HCT116 (cell line): ENCODE results near the gene HEXA. TPM values are rescaled to one million over a fixed set of nuclear protein-coding genes. Genes with fewer than 3 reads are reported as not detected.

Source experiments
- ATAC-seq: fragments of 200-7000 bp; cut with Tn5 transposase; 2 replicates; pipeline ENCODE4 v1.9.1; 2020; ENCODE audit warnings: mild to moderate bottlenecking, moderate library complexity
- BruUV-seq: library from RNA; stranded (reverse); fragments of 400-500 nt; replicated peaks from 2 replicates; lab custom pipeline; 2021; lab: Mats Ljungman, UMichigan
- CTCF ChIA-PET: fragments of 300-600 bp; sonication (Branson Sonifier 250); formaldehyde crosslinking; loops from one replicate; lab custom pipeline; 2021; ENCODE audit warnings: antibody characterized with exemption; lab: Charles Lee
- POLR2A ChIA-PET: fragments of 300-600, 350-600 bp; sonication (Branson Sonifier 250); formaldehyde crosslinking; loops from one replicate; lab custom pipeline; 2021; ENCODE audit warnings: antibody characterized with exemption; lab: Charles Lee
- RAD21 ChIA-PET, 2 experiments: fragments of 300-600 bp; sonication (Branson Sonifier 250); formaldehyde crosslinking; loops; one replicate each; lab custom pipeline; 2023; ENCODE audit warnings: low total read pairs in 2 of 2; ENCODE audit not compliant: uncharacterized antibody in 2 of 2, unreplicated experiment in 2 of 2, low non-redundant PET in 1 of 2; lab: Charles Lee
- DNase-seq: peaks from one replicate; pipeline ENCODE4 v3.0.0-alpha.2; 2010; ENCODE audit warnings: low read depth, low spot score
- H2AFZ ChIP-seq: fragments of 200-600 bp; shearing (Covaris generic), sonication (generic); 2 replicates; pipeline ENCODE4 v1.6.1; 2017; ENCODE audit warnings: low read depth, mixed run types, mixed read lengths, antibody characterized with exemption, low read length; ENCODE audit not compliant: poor library complexity, severe bottlenecking
- H3K27ac ChIP-seq: 2 replicates; pipeline ENCODE4 v1.5.1; 2012; ENCODE audit warnings: low read depth, low read length
- H3K27me3 ChIP-seq: fragments of 200-600 bp; sonication (generic); 2 replicates; pipeline ENCODE4 v1.6.1; 2016; ENCODE audit warnings: mixed run types, low read length, mixed read lengths; ENCODE audit not compliant: insufficient read depth
- H3K36me3 ChIP-seq, 2 experiments: fragments of 200-500 bp in 1 of 2; fragments of 200-600 bp in 1 of 2; sonication (Bioruptor generic) in 1 of 2; sonication (generic) in 1 of 2; 2 replicates each; pipeline versions ENCODE4 v1.5.1 to v1.6.1; 2014 to 2016; ENCODE audit warnings: low read length in 2 of 2, inconsistent platforms in 1 of 2, mixed read lengths in 1 of 2, mixed run types in 1 of 2; ENCODE audit not compliant: insufficient read depth in 2 of 2, control insufficient read depth in 1 of 2
- H3K4me1 ChIP-seq, 2 experiments: fragments of 200-600 bp in 1 of 2; sonication (generic) in 1 of 2; 2 replicates each; pipeline versions ENCODE4 v1.5.1 to v1.6.1; 2012 to 2017; ENCODE audit warnings: low read length in 2 of 2, inconsistent platforms in 1 of 2, mild to moderate bottlenecking in 1 of 2, mixed read lengths in 1 of 2, mixed run types in 1 of 2, moderate library complexity in 1 of 2; ENCODE audit not compliant: insufficient read depth in 2 of 2, control insufficient read depth in 1 of 2
- H3K4me2 ChIP-seq: fragments of 200-600 bp; sonication (generic); 2 replicates; pipeline ENCODE4 v1.6.1; 2017; ENCODE audit warnings: mixed run types, low read length, mixed read lengths
- H3K4me3 ChIP-seq, 2 experiments: fragments of 200-600 bp in 1 of 2; sonication (generic) in 1 of 2; replicated peaks in 1 of 2; 2 replicates each; pipeline ENCODE4 v1.5.1; 2011 to 2016; ENCODE audit warnings: low read length in 2 of 2, control low read depth in 1 of 2, low read depth in 1 of 2, mild to moderate bottlenecking in 1 of 2, mixed read lengths in 1 of 2, mixed run types in 1 of 2
- H3K79me2 ChIP-seq: fragments of 200-600 bp; sonication (generic); 2 replicates; pipeline ENCODE4 v1.6.1; 2017; ENCODE audit warnings: mild to moderate bottlenecking, mixed run types, low read length, moderate library complexity, mixed read lengths; ENCODE audit not compliant: insufficient read depth
- H3K9ac ChIP-seq: fragments of 200-600 bp; sonication (generic); 2 replicates; pipeline ENCODE4 v1.6.1; 2016; ENCODE audit warnings: low read length, mixed read lengths
- H3K9me2 ChIP-seq: fragments of 200-600 bp; sonication (generic), shearing (Covaris generic); 2 replicates; pipeline ENCODE4 v1.6.1; 2017; ENCODE audit warnings: mixed run types, mild to moderate bottlenecking, moderate library complexity; ENCODE audit not compliant: insufficient read depth
- H3K9me3 ChIP-seq, 2 experiments: fragments of 200-500 bp in 1 of 2; fragments of 200-600 bp in 1 of 2; sonication (Bioruptor generic) in 1 of 2; sonication (generic) in 1 of 2; 2 replicates each; pipeline ENCODE4 v1.6.1; 2014 to 2017; ENCODE audit warnings: low read length in 2 of 2, mixed read lengths in 2 of 2, inconsistent platforms in 1 of 2, low read depth in 1 of 2, mild to moderate bottlenecking in 1 of 2, mixed run types in 1 of 2, moderate library complexity in 1 of 2; ENCODE audit not compliant: control insufficient read depth in 1 of 2, insufficient read depth in 1 of 2
- H4K20me1 ChIP-seq: fragments of 200-600 bp; sonication (generic), shearing (Covaris generic); 2 replicates; pipeline ENCODE4 v1.6.1; 2017; ENCODE audit warnings: mixed run types, mild to moderate bottlenecking, moderate library complexity; ENCODE audit not compliant: insufficient read depth
- ATF3 ChIP-seq: IDR thresholded peaks from 2 replicates; pipeline ENCODE4 v1.6.1; 2012
- CBX3 ChIP-seq: IDR thresholded peaks from 2 replicates; pipeline ENCODE4 v1.6.1; 2012; ENCODE audit warnings: low read depth
- CEBPB ChIP-seq: IDR thresholded peaks from 2 replicates; pipeline ENCODE4 v1.6.1; 2012; ENCODE audit warnings: low read depth
- EGR1 ChIP-seq: IDR thresholded peaks from 2 replicates; pipeline ENCODE4 v1.6.1; 2012; ENCODE audit warnings: low read depth
- EZH2 ChIP-seq: fragments of 200-600 bp; sonication (generic); IDR thresholded peaks from 2 replicates; pipeline ENCODE4 v1.6.1; 2017; ENCODE audit warnings: antibody characterized with exemption, mixed run types
- EZH2phosphoT487 ChIP-seq: fragments of 200-600 bp; IDR thresholded peaks from 2 replicates; pipeline ENCODE4 v1.6.1; 2018; ENCODE audit warnings: antibody characterized with exemption, borderline replicate concordance
- FOSL1 ChIP-seq: IDR thresholded peaks from 2 replicates; pipeline ENCODE4 v1.6.1; 2012; ENCODE audit warnings: low read depth
- JUND ChIP-seq: IDR thresholded peaks from 2 replicates; pipeline ENCODE4 v1.6.1; 2012
- MAX ChIP-seq: IDR thresholded peaks from 2 replicates; pipeline ENCODE4 v1.6.1; 2012
- POLR2A ChIP-seq: IDR thresholded peaks from 2 replicates; pipeline ENCODE4 v1.7.0; 2011; ENCODE audit warnings: borderline replicate concordance; ENCODE audit not compliant: insufficient read depth, insufficient read length; ENCODE audit errors: extremely low read depth
- POLR2AphosphoS5 ChIP-seq: IDR thresholded peaks from 2 replicates; pipeline ENCODE4 v1.6.1; 2011; ENCODE audit warnings: mild to moderate bottlenecking, low read depth, low read length, moderate library complexity
- RAD21 ChIP-seq: IDR thresholded peaks from 2 replicates; pipeline ENCODE4 v1.6.1; 2012; ENCODE audit warnings: low read depth, mild to moderate bottlenecking
- SP1 ChIP-seq: IDR thresholded peaks from 2 replicates; pipeline ENCODE4 v1.6.1; 2012; ENCODE audit warnings: low read depth
- SRF ChIP-seq: IDR thresholded peaks from 2 replicates; pipeline ENCODE4 v1.6.1; 2012; ENCODE audit warnings: low read depth
- TCF7L2 ChIP-seq: IDR thresholded peaks from 2 replicates; pipeline ENCODE4 v1.7.0; 2011; ENCODE audit warnings: borderline replicate concordance, inconsistent platforms; ENCODE audit not compliant: insufficient read depth, insufficient read length; ENCODE audit errors: extremely low read depth
- YY1 ChIP-seq: IDR thresholded peaks from 2 replicates; pipeline ENCODE4 v1.6.1; 2011; ENCODE audit warnings: low read length, low read depth, moderate library complexity, mild to moderate bottlenecking; ENCODE audit not compliant: insufficient replicate concordance; ENCODE audit errors: extremely low read depth
- ZBTB33 ChIP-seq: IDR thresholded peaks from 2 replicates; pipeline ENCODE4 v1.6.1; 2011; ENCODE audit warnings: mild to moderate bottlenecking, low read length, moderate library complexity; ENCODE audit not compliant: insufficient replicate concordance; ENCODE audit errors: extremely low read depth
- ZFX ChIP-seq: fragments of 450-650 bp; IDR thresholded peaks from 2 replicates; pipeline ENCODE4 v1.6.1; 2017
- ZNF274 ChIP-seq: fragments of 200-500 bp; sonication (Bioruptor generic); IDR thresholded peaks from 2 replicates; pipeline ENCODE4 v1.6.1; 2014; ENCODE audit warnings: mild to moderate bottlenecking, low read depth, low read length, inconsistent platforms
- intact Hi-C: fragments of 100-400 bp; cut with micrococcal nuclease; formaldehyde crosslinking; loops from 2 replicates; pipeline ENCODE4 v1.10.0; 2022
- total RNA-seq: library from RNA; stranded (reverse); gene quantifications from one replicate; pipeline ENCODE4 v1.2.1, GENCODE V29; 2021; ENCODE audit not compliant: unreplicated experiment

Gene HEXA
- total RNA-seq, 1 experiment from 2014 or later, result 57.1 TPM

DNA sequence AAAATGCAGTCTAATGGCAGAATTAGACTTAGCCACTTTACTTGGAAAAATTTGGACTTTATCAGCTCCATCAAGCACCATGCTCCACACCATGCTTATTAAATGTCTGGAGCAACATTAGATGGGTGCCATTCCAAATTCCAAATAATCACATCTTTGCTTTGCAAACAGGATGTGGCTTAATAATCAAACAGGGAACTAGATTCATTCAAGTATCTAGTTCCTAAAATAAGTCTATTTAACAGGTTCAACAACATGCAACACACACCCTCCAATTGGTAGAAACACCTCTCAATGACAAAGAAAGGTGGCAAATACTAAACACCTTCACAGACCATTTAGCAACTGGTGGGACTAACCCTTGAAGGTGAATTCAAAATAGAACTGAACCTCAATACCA, 3.5 kb downstream of the HEXA start:
- Histone ChIP-seq H3K4me2 (no peak overlapping the region), H3K27me3 (no peaks in the 10 kb centered on the region), H4K20me1 (no peaks in the 10 kb centered on the region), H3K9me3 (no peaks in the 10 kb centered on the region), H3K9me2 (no peaks in the 10 kb centered on the region), H3K79me2 (peaks cover 51% of the 10 kb centered on the region), H3K36me3 (no peaks in the 10 kb centered on the region; a peak in 1 of 4 replicates), H2AFZ (no peak overlapping the region), H3K4me3 (no peak overlapping the region), H3K27ac (no peak overlapping the region), H3K4me1 (peaks cover 0 to 24% of the 10 kb centered on the region in 2 experiments; a peak in 2 of 4 replicates), H3K9ac (no peak overlapping the region)
- no peak for TF ChIP-seq EZH2phosphoT487
- ATAC-seq (no peak), DNase-seq (no peak)
- intact Hi-C loops, result no loop called here
- POLR2A ChIA-PET, result no interaction called here
- CTCF ChIA-PET, result no interaction called here
- no TSS peak for BruUV-seq
- RAD21 ChIA-PET, result no interaction called here

- H3K9me2 ChIP-seq, result no peaks in the 10 kb centered on the region
- H3K27ac ChIP-seq, result no peak overlapping the region
- POLR2A ChIA-PET, result no interaction called here
- BruUV-seq, result no TSS peak
- TF ChIP-seq MAX (no peak), CBX3 (no peak), EZH2 (no peak), SP1 (no peak), ZFX (no peak), POLR2A (no peak), YY1 (no peak), ATF3 (no peak), FOSL1 (no peak), ZBTB33 (no peak), EGR1 (no peak), SRF (no peak), CEBPB (no peak), POLR2AphosphoS5 (no peak), ZNF274 (no peak), TCF7L2 (no peak), EZH2phosphoT487 (no peak), JUND (no peak), RAD21 (no peak)
- H3K4me1 ChIP-seq, result peaks cover 0 to 6% of the 10 kb centered on the region in 2 experiments; a peak in 2 of 4 replicates
- H3K36me3 ChIP-seq, result no peaks in the 10 kb centered on the region; a peak in 1 of 4 replicates
- intact Hi-C loops, result no loop called here
- peaks cover 47% of the 10 kb centered on the region for H3K79me2 ChIP-seq
- H2AFZ ChIP-seq, result no peak overlapping the region
- H3K27me3 ChIP-seq, result no peaks in the 10 kb centered on the region
- RAD21 ChIA-PET, result no interaction called here
- no peak overlapping the region for H3K9ac ChIP-seq
- no peak overlapping the region for H3K4me2 ChIP-seq
- DNase-seq (no peak), ATAC-seq (no peak)
- no peak overlapping the region for H3K4me3 ChIP-seq
- CTCF ChIA-PET, result no interaction called here
- H3K9me3 ChIP-seq, result no peaks in the 10 kb centered on the region
- no peaks in the 10 kb centered on the region for H4K20me1 ChIP-seq
Measured at GRCh38 chr15:72369964-72370363, 5.8 kb downstream of the HEXA start.
